Measurements from ENCODE around the gene ACTMAP.

Gene ACTMAP

DNA sequence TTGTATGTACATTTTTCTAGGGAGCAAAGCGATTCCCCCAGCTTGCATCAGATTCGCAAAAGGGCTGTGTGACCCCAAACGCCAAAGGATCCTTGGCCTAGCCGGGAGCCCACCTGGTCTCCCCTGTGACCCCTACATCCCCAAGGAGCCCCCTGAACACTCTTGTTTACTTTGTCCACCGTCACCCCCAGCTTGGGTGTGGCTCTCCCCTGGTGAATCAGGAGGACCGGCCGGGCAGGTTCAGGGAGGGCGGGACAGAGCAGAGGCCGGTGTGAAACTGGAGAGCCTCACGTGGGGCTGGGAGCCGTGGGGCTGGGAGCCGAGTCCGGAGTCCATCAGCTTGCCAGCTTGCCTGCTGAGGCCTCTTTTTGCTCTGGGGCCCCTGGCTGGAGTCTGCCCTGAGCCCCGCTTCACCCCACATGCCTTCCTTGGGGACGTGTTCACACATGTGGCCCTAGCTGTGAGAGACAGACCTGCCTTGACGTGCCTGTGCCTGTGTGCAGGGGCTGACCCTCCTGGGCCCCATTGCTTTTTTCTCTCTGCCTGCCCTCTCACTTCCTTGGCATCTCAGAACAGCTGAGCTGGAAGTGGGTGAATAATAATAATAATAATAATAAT is 31.4 kb downstream of the ACTMAP start:
- DNase-seq (ENCODE audit: low read depth) = no peak

- no peak for DNase-seq (ENCODE audit: low read depth)
Observed at GRCh38 chr19:40717880-40718773, 32.1 kb downstream of the ACTMAP start.

GRCh38 chr19:40717325-40717879 is 32.9 kb downstream of the ACTMAP start:
- no peak for DNase-seq (ENCODE audit: low read depth)

DNA sequence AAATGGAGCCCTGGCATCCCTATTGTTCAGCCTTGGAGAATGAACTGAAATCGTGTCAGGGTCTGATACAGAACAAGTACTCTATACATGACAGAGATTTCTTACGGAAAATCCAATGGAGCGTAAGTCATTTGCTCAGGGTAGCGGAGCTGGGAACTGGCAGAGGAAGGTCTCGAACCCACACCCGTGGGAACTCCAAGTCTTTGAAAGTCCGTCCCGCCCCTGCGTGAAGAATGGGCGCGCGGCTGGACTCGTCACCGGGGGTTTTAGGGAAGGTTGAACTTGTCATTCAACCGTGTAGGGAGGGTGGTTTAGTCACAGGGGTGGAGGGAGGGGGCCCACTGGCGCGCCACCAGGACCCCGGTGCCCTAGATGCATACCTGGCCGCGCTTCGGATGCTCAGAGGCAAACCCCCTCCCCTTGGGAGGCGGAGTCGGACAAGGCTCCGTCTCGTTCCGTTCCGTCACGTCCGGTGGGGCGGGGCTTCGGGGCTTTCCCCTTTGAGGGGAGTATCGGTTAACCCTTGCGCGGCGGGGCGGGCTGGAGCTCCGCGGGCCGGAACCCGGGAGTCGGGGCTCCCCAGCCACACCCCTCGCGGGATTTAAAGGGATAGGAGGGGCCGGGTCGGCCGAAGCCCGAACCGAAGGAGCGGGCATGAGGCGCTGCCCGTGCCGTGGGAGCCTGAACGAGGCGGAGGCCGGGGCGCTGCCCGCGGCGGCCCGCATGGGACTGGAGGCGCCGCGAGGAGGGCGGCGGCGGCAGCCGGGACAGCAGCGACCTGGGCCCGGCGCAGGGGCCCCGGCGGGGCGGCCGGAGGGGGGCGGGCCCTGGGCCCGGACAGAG is 33.6 kb downstream of the ACTMAP start, which contains the start of the genes COQ8B and ITPKC:
Gene COQ8B, minus strand, starts transcription at position 405 of the 843 bp plus-strand sequence. CDS start 2,254 bp downstream, outside the sequence.
Gene ITPKC, plus strand, starts transcription at position 631 of the 843 bp plus-strand sequence. Its CDS starts 24 bp downstream, at position 655.
- peak; percentile 100 for DNase-seq (ENCODE audit: low read depth)

GRCh38 chr19:40716031-40716481 is 34.2 kb downstream of the ACTMAP start:
- peak; percentile 61 for DNase-seq (ENCODE audit: low read depth)

DNA sequence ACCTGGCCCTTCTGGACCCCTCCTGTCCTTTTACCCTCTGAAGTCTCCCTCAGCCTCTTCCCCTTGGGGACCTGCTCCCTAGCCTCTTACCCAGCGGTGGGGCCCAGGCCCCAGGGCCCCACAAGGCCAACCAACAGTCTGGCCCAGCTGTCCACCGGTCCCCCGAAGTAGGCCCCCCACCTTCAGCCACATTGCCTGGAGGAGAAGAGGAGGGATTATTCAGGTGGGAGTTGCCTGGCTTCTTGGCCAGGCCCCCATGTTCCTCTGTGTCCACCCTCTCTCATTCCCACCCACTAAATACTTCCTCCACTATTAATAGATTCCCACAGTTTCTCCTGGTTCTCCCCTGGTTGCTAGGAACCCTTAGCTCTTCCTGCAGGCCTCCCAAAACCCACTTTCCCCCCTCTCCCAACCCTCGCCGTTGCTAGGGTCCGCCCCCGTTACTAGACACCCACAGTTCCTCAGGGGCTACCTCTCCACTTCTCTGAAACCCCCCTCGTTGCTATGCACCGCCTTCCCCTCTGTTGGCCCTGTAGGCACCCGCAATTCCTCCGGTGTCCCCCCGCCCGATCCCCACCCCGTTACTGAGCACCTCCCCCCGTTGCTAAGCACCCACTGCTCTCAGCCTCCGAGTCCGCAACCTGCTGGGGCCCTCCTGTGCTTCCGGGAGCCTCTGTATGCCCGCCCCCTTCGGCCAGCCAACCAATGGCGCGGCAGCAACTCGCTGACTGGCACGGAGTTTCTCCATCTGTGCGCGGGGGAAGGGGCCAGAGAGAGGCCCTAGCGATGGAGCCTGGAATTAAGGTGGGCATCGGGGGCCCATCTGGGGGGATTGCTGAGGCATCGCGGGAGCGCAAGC is 35.6 kb downstream of the ACTMAP start:
- peak; percentile 88 for DNase-seq (ENCODE audit: low read depth)

DNA sequence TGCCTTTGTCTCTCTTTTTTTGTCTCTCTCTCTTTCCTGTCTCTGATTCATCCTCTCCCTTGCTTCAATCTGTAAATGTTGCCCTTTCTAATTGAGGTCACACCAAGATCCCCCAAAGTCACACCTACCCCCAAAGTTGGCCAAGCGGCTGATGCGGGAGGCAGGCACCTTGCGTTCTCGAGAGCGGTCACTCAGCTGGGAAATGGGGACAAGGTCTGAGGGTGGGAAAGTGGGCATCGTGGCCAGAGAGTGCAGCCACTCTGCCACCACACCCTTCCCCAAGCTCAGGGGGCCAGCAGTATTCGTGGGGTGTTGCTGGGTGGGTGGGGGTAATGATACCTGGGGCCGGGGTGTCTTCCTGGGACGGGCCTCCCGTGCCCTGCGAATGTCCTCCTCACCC is 36.3 kb downstream of the ACTMAP start:
- no peak for DNase-seq (ENCODE audit: low read depth)

- DNase-seq (ENCODE audit: low read depth) = no peak
Observed at GRCh38 chr19:40709817-40710216, 40.5 kb downstream of the ACTMAP start.

DNA sequence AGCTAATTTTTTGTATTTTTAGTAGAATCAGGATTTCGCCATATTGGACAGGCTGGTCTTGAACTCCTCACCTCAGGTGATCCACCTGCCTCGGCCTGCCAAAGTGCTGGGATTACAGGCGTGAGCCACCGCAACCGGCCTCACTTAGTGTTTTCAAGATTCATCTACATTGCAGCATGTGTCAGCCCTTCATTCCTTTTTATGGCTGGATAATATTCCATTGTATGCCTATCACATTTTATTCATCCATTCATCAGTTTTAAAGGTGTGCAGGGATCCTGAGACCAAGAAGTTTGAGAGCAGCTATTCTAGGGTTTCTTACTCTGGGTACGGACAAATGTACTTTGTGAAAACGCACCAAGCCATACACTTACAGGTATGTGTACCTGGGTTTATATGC is 42.7 kb downstream of the ACTMAP start:
- no peak for DNase-seq (ENCODE audit: low read depth)

DNA sequence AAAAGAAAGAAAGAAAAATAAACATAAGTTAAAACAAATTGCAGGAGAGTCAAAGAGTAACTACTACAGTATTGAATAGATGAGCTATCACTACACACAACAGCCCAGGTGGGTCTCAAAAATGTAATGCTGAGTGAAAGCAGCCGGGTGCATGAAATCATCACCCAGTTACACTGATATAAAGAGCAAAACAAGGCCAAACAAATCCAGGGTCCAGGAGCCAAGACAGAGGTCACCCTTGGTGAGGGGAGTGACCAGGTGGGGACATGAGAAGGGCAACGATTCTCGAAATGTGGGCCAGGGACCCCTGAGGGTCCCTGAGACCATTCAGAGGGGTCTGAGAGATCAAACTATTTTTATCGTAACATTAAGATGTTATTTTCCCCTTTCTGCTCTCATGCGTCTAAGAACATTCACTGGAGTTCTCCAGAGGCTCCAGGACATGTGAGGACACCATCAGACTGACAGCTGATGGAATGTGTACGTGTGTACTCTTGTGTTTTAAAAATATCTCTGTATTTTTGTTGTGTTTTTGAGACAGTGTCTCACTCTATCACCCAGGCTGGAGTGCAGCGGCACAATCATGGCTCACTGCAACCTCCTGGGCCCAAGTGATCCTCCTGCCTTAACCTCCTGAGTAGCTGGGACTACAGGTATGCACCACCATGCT is 44.2 kb downstream of the ACTMAP start:
- no peak for DNase-seq (ENCODE audit: low read depth)

- no peak for DNase-seq (ENCODE audit: low read depth)
Observed at GRCh38 chr19:40705362-40705651, 45.0 kb downstream of the ACTMAP start.

DNA sequence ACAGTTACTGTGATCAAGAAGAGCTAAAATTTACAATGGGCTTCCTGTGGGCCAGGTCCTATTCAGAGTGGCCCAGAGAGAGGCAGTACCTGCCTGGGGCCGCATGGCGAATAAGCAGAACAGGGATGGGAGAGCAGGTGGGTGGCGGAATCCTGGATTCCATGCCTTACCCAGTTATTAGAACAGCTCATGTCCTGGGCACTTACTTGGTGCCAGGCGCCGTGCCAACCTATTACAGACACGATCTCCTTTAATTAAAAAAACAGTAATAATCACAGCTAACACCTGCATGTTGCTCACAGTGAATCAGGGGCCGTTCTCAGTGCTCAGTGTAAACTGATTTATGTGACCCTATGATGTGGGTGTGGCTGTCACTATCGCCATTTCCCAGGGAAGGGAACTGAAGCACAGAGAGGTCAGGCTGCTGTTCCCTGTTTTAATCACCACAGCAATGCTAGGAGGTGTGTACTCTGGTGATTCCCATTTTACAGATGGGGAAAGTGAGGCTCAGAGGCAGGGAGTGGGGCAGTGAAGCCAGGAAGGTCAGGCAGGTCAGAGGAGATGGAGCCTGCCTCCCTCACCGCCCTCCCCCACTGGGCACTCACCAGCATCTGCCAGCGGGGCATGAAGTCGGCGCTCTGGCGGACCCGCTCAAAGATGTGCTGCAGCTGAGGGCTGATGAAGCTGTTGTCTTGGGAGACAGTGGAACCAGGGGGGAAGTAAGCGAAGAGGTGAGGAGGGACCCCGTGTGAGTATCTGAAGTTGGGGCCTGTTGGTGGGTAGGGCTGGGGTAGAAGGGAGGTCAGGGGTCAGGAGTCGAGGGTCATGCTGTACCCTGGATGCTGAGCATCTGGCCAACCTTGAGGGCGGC is 45.6 kb downstream of the ACTMAP start:
- DNase-seq (ENCODE audit: low read depth) = no peak

DNA sequence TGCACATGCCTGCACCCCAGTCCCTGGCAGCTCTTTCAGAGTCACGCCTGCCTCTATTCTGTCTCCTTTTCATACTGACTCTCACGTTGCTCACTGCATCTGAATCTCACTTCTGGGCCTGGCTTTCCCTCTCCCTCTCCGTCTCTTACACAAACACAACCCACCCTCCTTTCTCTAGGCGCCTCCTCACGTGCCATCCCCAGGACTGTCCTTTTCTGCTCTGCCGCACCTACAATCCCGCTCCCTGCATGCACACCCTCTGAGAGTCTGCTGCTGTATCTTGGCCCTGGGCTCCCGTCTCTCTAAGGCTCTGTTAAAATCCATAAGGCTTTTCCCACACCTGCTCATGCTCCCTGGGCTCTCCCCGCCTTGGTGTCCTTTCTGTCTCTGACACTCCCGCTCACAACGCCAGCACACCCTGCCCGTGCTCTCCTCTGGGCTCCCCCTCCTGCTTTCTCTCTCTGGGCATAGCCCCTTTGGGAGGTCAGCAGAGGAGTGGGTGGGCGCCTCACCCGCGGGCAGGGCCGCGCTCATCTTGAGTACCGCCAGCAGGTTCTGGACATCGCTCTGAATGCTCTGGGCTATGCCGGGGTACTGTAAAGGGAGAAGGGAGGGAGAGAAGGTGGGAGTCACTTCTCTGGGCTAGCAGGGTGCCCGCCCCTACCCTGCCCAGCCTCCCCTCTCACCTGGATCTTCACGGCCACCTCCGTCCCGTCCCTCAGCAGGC is 47.1 kb downstream of the ACTMAP start:
- no peak for DNase-seq (ENCODE audit: low read depth)

- no peak for DNase-seq (ENCODE audit: low read depth)
Observed at GRCh38 chr19:40702337-40703012, 47.8 kb downstream of the ACTMAP start.

DNA sequence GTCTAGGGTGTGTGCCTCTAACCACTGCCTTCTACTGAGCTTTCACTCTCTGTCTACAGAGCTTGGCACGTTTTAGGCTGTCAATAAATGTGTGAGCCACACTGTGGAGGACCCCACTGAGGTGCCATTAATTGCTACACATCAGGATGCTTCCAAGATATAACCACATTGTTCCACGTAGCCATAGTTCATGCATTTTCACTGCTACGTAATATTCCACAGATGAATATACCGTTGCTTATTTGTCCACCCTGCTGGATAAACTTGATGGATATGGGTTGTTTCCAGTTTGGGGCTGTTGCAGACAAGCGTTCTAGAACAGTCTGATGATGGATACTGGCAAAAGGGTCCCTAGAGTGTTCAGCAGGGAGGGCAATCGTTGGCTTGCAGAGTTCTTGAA is 48.5 kb downstream of the ACTMAP start:
- DNase-seq (ENCODE audit: low read depth) = no peak

- no peak for DNase-seq (ENCODE audit: low read depth)
Observed at GRCh38 chr19:40700083-40700482, 50.2 kb downstream of the ACTMAP start.

DNA sequence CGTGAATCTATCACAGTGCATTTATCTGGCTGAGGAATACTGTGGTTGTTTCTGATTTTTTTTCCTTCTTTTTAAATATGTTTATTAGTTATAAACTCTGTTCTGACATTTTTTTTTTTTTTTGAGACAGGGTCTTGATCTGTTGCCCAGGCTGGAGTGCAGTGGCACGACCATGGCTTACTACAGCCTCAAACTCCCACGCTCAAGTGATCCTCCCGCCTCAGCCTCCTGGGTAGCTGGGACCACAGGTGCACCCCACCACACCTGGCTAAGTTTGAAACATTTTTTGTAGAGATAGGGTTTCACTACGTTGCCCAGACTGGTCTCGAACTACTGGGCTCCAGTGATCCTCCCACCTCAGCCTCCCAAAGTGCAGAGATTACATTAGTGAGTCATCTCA is 53.3 kb downstream of the ACTMAP start:
- DNase-seq (ENCODE audit: low read depth) = no peak

DNA sequence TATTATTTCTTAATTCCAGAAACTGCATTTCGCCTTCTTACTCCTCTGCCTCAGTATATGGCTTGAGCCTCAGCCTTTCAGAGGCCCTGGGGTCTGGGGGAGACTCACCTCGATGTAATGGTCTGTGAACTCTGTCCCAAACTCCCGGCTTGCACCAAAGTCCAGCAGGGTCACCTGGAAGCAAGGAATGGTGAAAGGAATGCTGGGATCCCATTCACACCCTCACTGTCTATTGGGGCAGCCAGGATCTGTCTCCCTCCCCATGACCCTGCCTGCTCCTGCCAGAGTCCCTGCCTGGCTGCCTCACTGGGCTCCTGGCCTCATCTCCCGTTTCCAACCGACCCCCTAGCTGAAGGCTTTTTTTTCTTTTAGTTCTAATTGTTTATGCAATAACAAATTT is 54.4 kb downstream of the ACTMAP start:
- DNase-seq (ENCODE audit: low read depth) = no peak

Measured in stimulated activated CD8-positive, alpha-beta memory T cell treated with anti-CD3 and anti-CD28 coated beads, Interleukin-4, amount 100 ng/mL, for 24 hours (primary cell).